Spinal cord (tissue), 10 donors: ENCODE results near the gene GABRG3. TPM values are rescaled to one million over a fixed set of nuclear protein-coding genes. Genes with fewer than 3 reads are reported as not detected.

Source experiments
- DNase-seq, 6 donors: peaks; one replicate each; pipeline versions ENCODE4 v3.0.0 to v3.0.0-alpha.2; 2013 to 2015; ENCODE audit warnings: low spot score in 6 of 6, low read depth in 4 of 6
- H3K27ac ChIP-seq: one replicate; pipeline ENCODE4 v1.5.1; 2013; ENCODE audit warnings: low read depth, low read length, control low read depth
- H3K27me3 ChIP-seq: one replicate; pipeline ENCODE4 v1.6.1; 2013; ENCODE audit warnings: low read length; ENCODE audit not compliant: control insufficient read depth, insufficient read depth
- H3K36me3 ChIP-seq: one replicate; pipeline ENCODE4 v1.6.1; 2013; ENCODE audit warnings: low read length; ENCODE audit not compliant: control insufficient read depth, insufficient read depth
- H3K4me1 ChIP-seq: one replicate; pipeline ENCODE4 v1.6.1; 2013; ENCODE audit warnings: low read length; ENCODE audit not compliant: control insufficient read depth, insufficient read depth
- H3K4me3 ChIP-seq: one replicate; pipeline ENCODE4 v1.5.1; 2013; ENCODE audit warnings: low read depth, low read length, control low read depth
- H3K9me3 ChIP-seq: one replicate; pipeline ENCODE4 v1.6.1; 2013; ENCODE audit warnings: low read length; ENCODE audit not compliant: control insufficient read depth, insufficient read depth
- WGBS: methylation state at CpG from one replicate; pipeline ENCODE4 v1.1.5; 2013; ENCODE audit warnings: missing lambda C conversion rate; ENCODE audit not compliant: insufficient coverage; 5-methylcytosine and 5-hydroxymethylcytosine counted together
- polyA plus RNA-seq, 2 donors: library from polyadenylated mRNA; unstranded; fragments of 120-200 nt; gene quantifications; one replicate each; pipeline ENCODE4 v1.2.1, GENCODE V29; 2013; ENCODE audit not compliant: insufficient read length in 2 of 2
- total RNA-seq, 2 donors: library from RNA; depleted of rRNA in 1 of 2; stranded (reverse); fragments of 120-200 nt in 1 of 2; fragments of >200 nt in 1 of 2; gene quantifications; one replicate each; pipeline versions ENCODE4 v1.2.3 to v1.2.4, GENCODE V29; 2013 to 2014
- donor health status: healthy.

The GABRG3 gene
- total and polyA plus RNA-seq, 4 donors: 5.7 to 23.7 (median 10.4) TPM

- no peaks in the 10 kb centered on the region for H3K27me3 ChIP-seq
- H3K27ac ChIP-seq: no peak overlapping the region
- no peaks in the 10 kb centered on the region for H3K36me3 ChIP-seq
- DNase-seq: no peak
- H3K4me3 ChIP-seq: no peak overlapping the region
- no peaks in the 10 kb centered on the region for H3K9me3 ChIP-seq
- WGBS: 88% methylated on average over 7 of the region's 8 CpGs
- H3K4me1 ChIP-seq: no peaks in the 10 kb centered on the region
These were observed 243.1 kb downstream of the GABRG3 start for GRCh38 chr15:27214032-27214431.

- Histone ChIP-seq H3K36me3 (no peaks in the 10 kb centered on the region), H3K9me3 (no peaks in the 10 kb centered on the region), H3K4me1 (no peaks in the 10 kb centered on the region), H3K27ac (no peak overlapping the region), H3K27me3 (no peaks in the 10 kb centered on the region), H3K4me3 (no peak overlapping the region)
- WGBS: 92% methylated on average over 3 of the region's 3 CpGs
- DNase-seq: peak in 1 of 6 donors; percentile 36
These were observed 244.0 kb downstream of the GABRG3 start for GRCh38 chr15:27214961-27215360.

- no peak overlapping the region for H3K27ac ChIP-seq
- H3K4me3 ChIP-seq: no peak overlapping the region
These were observed 247.4 kb downstream of the GABRG3 start for GRCh38 chr15:27218426-27218825.

GRCh38 chr15:27219636-27220035, 248.7 kb downstream of the GABRG3 start:
- Histone ChIP-seq H3K4me1 (no peaks in the 10 kb centered on the region), H3K27ac (no peak overlapping the region), H3K4me3 (no peak overlapping the region), H3K27me3 (no peaks in the 10 kb centered on the region), H3K36me3 (no peaks in the 10 kb centered on the region), H3K9me3 (no peaks in the 10 kb centered on the region)
- WGBS: 72% methylated on average over 3 of the region's 5 CpGs
- DNase-seq: no peak

More at GRCh38 chr15:27218426-27218825, 247.4 kb downstream of the GABRG3 start:
- no peaks in the 10 kb centered on the region for H3K27me3 ChIP-seq
- no peak for DNase-seq
- H3K4me1 ChIP-seq: no peaks in the 10 kb centered on the region
- H3K9me3 ChIP-seq: no peaks in the 10 kb centered on the region
- no CpG with 5 or more reads among the region's 8 CpGs for WGBS
- no peaks in the 10 kb centered on the region for H3K36me3 ChIP-seq

GRCh38 chr15:27220199-27220598, 249.2 kb downstream of the GABRG3 start:
- no peaks in the 10 kb centered on the region for H3K36me3 ChIP-seq
- DNase-seq: no peak
- no peak overlapping the region for H3K4me3 ChIP-seq
- H3K4me1 ChIP-seq: no peaks in the 10 kb centered on the region
- H3K9me3 ChIP-seq: no peaks in the 10 kb centered on the region
- no peaks in the 10 kb centered on the region for H3K27me3 ChIP-seq
- no peak overlapping the region for H3K27ac ChIP-seq
- whole genome bisulfite sequencing: 85% methylated on average over 4 of the region's 4 CpGs

GRCh38 chr15:27222479-27222878, 251.5 kb downstream of the GABRG3 start:
- no peak overlapping the region for H3K4me3 ChIP-seq
- no peaks in the 10 kb centered on the region for H3K9me3 ChIP-seq
- DNase-seq: no peak
- H3K27me3 ChIP-seq: no peaks in the 10 kb centered on the region
- no peak overlapping the region for H3K27ac ChIP-seq
- no peaks in the 10 kb centered on the region for H3K4me1 ChIP-seq
- WGBS: 29% methylated on average over 1 of the region's 4 CpGs
- peaks cover 3% of the 10 kb centered on the region for H3K36me3 ChIP-seq

GRCh38 chr15:27223179-27223578, 252.2 kb downstream of the GABRG3 start:
- Histone ChIP-seq H3K36me3 (peaks cover 3% of the 10 kb centered on the region), H3K27me3 (no peaks in the 10 kb centered on the region), H3K4me1 (no peaks in the 10 kb centered on the region), H3K9me3 (no peaks in the 10 kb centered on the region), H3K4me3 (no peak overlapping the region), H3K27ac (no peak overlapping the region)
- no CpG with 5 or more reads among the region's 2 CpGs for WGBS
- no peak for DNase-seq

- Histone ChIP-seq H3K4me1 (no peaks in the 10 kb centered on the region), H3K27me3 (no peaks in the 10 kb centered on the region), H3K36me3 (no peaks in the 10 kb centered on the region), H3K9me3 (no peaks in the 10 kb centered on the region), H3K4me3 (no peak overlapping the region), H3K27ac (no peak overlapping the region)
- WGBS: no CpG with 5 or more reads among the region's 2 CpGs
- no peak for DNase-seq
These were observed 260.8 kb downstream of the GABRG3 start for GRCh38 chr15:27231811-27232210.

GRCh38 chr15:27232876-27233275, 261.9 kb downstream of the GABRG3 start:
- Histone ChIP-seq H3K4me1 (no peaks in the 10 kb centered on the region), H3K27me3 (no peaks in the 10 kb centered on the region), H3K4me3 (no peak overlapping the region), H3K9me3 (no peaks in the 10 kb centered on the region), H3K27ac (no peak overlapping the region), H3K36me3 (no peaks in the 10 kb centered on the region)
- DNase-seq: no peak
- 87% methylated on average over 4 of the region's 4 CpGs for WGBS

GRCh38 chr15:27234593-27234992, 263.6 kb downstream of the GABRG3 start:
- no peak overlapping the region for H3K4me3 ChIP-seq
- no peaks in the 10 kb centered on the region for H3K27me3 ChIP-seq
- no peaks in the 10 kb centered on the region for H3K9me3 ChIP-seq
- H3K4me1 ChIP-seq: no peaks in the 10 kb centered on the region
- 86% methylated on average over 2 of the region's 4 CpGs for WGBS
- no peak for DNase-seq
- no peaks in the 10 kb centered on the region for H3K36me3 ChIP-seq
- H3K27ac ChIP-seq: no peak overlapping the region
